ENCODE results near the gene SPAG8.

SPAG8 gene

GRCh38 chr9:35801328-35802128 lies 10.5 kb downstream of the SPAG8 start:
- no peak overlapping the region for H3K4me3 Mint-ChIP-seq
- H3K9me3 Mint-ChIP-seq = no peaks in the 10 kb centered on the region
- H3K36me3 Mint-ChIP-seq = peaks cover 38% of the 10 kb centered on the region
- H3K27me3 Mint-ChIP-seq = no peaks in the 10 kb centered on the region
- no peak for ATAC-seq
- no peak overlapping the region for H3K27ac Mint-ChIP-seq
- H3K4me1 Mint-ChIP-seq = no peaks in the 10 kb centered on the region

- H3K4me3 Mint-ChIP-seq = no peak overlapping the region
- H3K4me1 Mint-ChIP-seq = no peaks in the 10 kb centered on the region
- no peaks in the 10 kb centered on the region for H3K9me3 Mint-ChIP-seq
- no peak for ATAC-seq
- peaks cover 36% of the 10 kb centered on the region for H3K36me3 Mint-ChIP-seq
- H3K27ac Mint-ChIP-seq = no peak overlapping the region
- no peaks in the 10 kb centered on the region for H3K27me3 Mint-ChIP-seq
Observed at GRCh38 chr9:35800530-35800929, 11.5 kb downstream of the SPAG8 start.

- H3K9me3 Mint-ChIP-seq = no peaks in the 10 kb centered on the region
- H3K4me1 Mint-ChIP-seq = no peaks in the 10 kb centered on the region
- no peak overlapping the region for H3K27ac Mint-ChIP-seq
- no peak overlapping the region for H3K4me3 Mint-ChIP-seq
- H3K27me3 Mint-ChIP-seq = no peaks in the 10 kb centered on the region
- peaks cover 28% of the 10 kb centered on the region for H3K36me3 Mint-ChIP-seq
- no peak for ATAC-seq
Observed at GRCh38 chr9:35798658-35799374, 13.2 kb downstream of the SPAG8 start.

GRCh38 chr9:35797311-35798109 lies 14.6 kb downstream of the SPAG8 start:
- no peak for ATAC-seq
- Mint-ChIP-seq H3K27me3 (no peaks in the 10 kb centered on the region), H3K9me3 (no peaks in the 10 kb centered on the region), H3K36me3 (peaks cover 28% of the 10 kb centered on the region), H3K4me1 (no peaks in the 10 kb centered on the region), H3K4me3 (no peak overlapping the region), H3K27ac (no peak overlapping the region)

GRCh38 chr9:35795695-35796094 lies 16.4 kb downstream of the SPAG8 start:
- Mint-ChIP-seq H3K4me3 (no peak overlapping the region), H3K27ac (no peak overlapping the region), H3K36me3 (peaks cover 20% of the 10 kb centered on the region)

GRCh38 chr9:35793461-35793860 lies 18.6 kb downstream of the SPAG8 start:
- ATAC-seq = no peak
- Mint-ChIP-seq H3K27ac (no peak overlapping the region), H3K4me1 (peaks cover 12% of the 10 kb centered on the region), H3K36me3 (peaks cover 17% of the 10 kb centered on the region), H3K27me3 (peaks cover 12% of the 10 kb centered on the region), H3K9me3 (no peaks in the 10 kb centered on the region), H3K4me3 (no peak overlapping the region)

More at GRCh38 chr9:35795695-35796094, 16.4 kb downstream of the SPAG8 start:
- Mint-ChIP-seq H3K9me3 (no peaks in the 10 kb centered on the region), H3K4me1 (peaks cover 6% of the 10 kb centered on the region), H3K27me3 (peaks cover 6% of the 10 kb centered on the region)
- ATAC-seq = no peak

DNA sequence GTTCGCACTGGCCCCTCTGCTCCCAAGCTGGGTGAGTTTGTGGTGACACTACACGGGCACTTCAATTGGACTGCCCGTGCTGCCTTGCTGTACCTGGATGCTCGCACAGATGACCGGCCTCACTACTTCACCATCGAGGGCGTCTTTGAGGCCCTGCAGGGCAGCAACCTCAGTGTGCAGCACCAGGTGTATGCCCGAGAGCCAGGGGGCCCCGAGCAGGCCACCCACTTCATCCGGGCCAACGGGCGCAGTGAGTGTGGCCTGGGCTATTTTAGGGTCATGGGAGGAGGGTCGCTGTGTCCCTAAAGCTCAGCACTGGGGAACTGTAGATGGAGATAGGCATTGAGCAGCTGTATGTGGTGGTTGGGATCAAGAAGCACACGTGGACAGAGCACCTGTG lies 19.2 kb downstream of the SPAG8 start:
- Mint-ChIP-seq H3K27me3 (peaks cover 12% of the 10 kb centered on the region), H3K9me3 (no peaks in the 10 kb centered on the region), H3K4me3 (no peak overlapping the region), H3K27ac (no peak overlapping the region), H3K4me1 (peaks cover 12% of the 10 kb centered on the region), H3K36me3 (peaks cover 17% of the 10 kb centered on the region)
- ATAC-seq = no peak

- ATAC-seq = no peak
- Mint-ChIP-seq H3K36me3 (peaks cover 17% of the 10 kb centered on the region), H3K27ac (no peak overlapping the region), H3K4me1 (peaks cover 12% of the 10 kb centered on the region), H3K27me3 (peaks cover 12% of the 10 kb centered on the region), H3K4me3 (no peak overlapping the region), H3K9me3 (no peaks in the 10 kb centered on the region)
Observed at GRCh38 chr9:35792024-35792813, 19.8 kb downstream of the SPAG8 start.

- Mint-ChIP-seq H3K27me3 (peaks cover 12% of the 10 kb centered on the region), H3K27ac (peak within 1 kb of the TSS; percentile 54), H3K4me1 (peaks cover 12% of the 10 kb centered on the region), H3K4me3 (peak within 1 kb of the TSS; percentile 63), H3K9me3 (no peaks in the 10 kb centered on the region), H3K36me3 (peaks cover 20% of the 10 kb centered on the region)
- ATAC-seq = peak; percentile 42
Observed at GRCh38 chr9:35791297-35791921, 20.7 kb downstream of the SPAG8 start, which contains the start of gene NPR2. Gene NPR2, plus strand, starts transcription at chr9:35791591. Its CDS starts 818 bp downstream, at chr9:35792409.

- ATAC-seq = peak; percentile 78
- peak overlapping the region; percentile 63 for H3K4me3 Mint-ChIP-seq
Observed at GRCh38 chr9:35790385-35791296, 21.4 kb downstream of the SPAG8 start.

DNA sequence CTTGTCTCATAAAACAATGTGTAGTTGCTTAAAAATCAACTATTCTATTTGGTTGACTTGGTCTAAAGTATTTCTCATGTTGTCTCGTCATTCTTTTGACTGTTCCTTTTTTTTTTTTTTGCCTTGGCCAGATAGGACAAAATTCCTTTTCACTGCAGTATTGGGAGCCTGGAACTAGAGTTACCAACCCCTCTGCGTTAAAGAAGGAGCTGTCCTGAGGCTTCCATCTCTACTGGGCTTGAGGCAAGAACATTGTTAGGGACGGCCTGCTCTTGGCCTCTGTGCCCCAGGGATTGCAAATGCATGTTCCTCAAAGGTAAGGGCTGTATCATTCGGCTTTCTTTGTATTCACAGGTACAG lies 22.1 kb downstream of the SPAG8 start:
- Mint-ChIP-seq H3K27ac (no peak overlapping the region), H3K36me3 (peaks cover 30% of the 10 kb centered on the region), H3K27me3 (peaks cover 12% of the 10 kb centered on the region), H3K4me1 (peaks cover 12% of the 10 kb centered on the region), H3K4me3 (no peak overlapping the region), H3K9me3 (no peaks in the 10 kb centered on the region)
- no peak for ATAC-seq

More at GRCh38 chr9:35790385-35791296, 21.4 kb downstream of the SPAG8 start:
- Mint-ChIP-seq H3K4me1 (peaks cover 12% of the 10 kb centered on the region), H3K9me3 (no peaks in the 10 kb centered on the region), H3K36me3 (peaks cover 27% of the 10 kb centered on the region), H3K27ac (peak overlapping the region; percentile 54), H3K27me3 (peaks cover 12% of the 10 kb centered on the region)

DNA sequence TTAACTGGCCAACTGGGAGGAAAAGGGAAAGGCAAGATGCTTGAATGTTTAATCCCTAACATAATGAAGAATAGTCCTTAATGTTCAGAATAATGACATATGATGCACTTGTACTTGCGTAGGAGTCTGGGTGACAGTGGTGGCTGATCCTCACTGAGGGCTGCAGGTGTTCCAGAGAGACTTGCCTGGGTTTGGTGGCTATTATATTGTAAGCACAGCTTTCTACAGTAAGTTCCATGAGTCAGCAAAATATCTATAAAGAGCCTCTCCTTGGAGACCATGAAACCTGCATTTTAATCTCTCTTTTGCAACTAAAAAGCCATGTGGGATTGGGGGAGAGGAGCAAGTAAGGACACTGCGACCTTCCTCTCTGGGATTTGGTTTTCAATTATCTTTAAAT lies 22.5 kb downstream of the SPAG8 start:
- peaks cover 12% of the 10 kb centered on the region for H3K4me1 Mint-ChIP-seq

DNA sequence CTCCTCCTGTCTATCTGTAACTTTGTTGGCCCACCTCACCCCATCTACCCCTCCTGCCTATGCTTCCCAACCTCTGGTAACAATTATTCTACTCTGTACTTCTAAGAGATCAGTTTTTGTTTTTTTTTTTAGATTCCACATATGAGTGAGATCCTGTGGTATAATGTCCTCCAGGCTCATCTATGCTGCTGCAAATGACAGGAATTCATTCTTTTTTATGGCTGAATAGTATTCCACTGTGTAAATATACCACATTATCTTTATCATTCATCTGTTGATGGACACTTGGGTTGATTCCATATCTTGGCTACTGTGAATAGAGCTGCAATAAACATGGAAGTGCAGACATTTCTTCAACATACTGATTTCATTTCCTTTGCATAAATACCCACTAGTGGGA lies 28.6 kb downstream of the SPAG8 start:
- no peaks in the 10 kb centered on the region for H3K27me3 Mint-ChIP-seq
- H3K4me1 Mint-ChIP-seq = peaks cover 6% of the 10 kb centered on the region
- no peak overlapping the region for H3K27ac Mint-ChIP-seq
- no peaks in the 10 kb centered on the region for H3K9me3 Mint-ChIP-seq
- ATAC-seq = no peak
- H3K36me3 Mint-ChIP-seq = peaks cover 35% of the 10 kb centered on the region
- no peak overlapping the region for H3K4me3 Mint-ChIP-seq

More for the DNA sequence above, 22.5 kb downstream of the SPAG8 start:
- Mint-ChIP-seq H3K9me3 (no peaks in the 10 kb centered on the region), H3K36me3 (peaks cover 30% of the 10 kb centered on the region), H3K27me3 (peaks cover 12% of the 10 kb centered on the region), H3K4me3 (no peak overlapping the region), H3K27ac (no peak overlapping the region)
- no peak for ATAC-seq

Measured in stimulated activated memory B cell treated with anti-CD40 and anti-IgM and Interleukin-4, amounts not matched to agents 10 μg/mL and 1 μg/mL and 100 μg/mL, for 72 hours (primary cell).